Epidermal melanocyte (primary cell): ENCODE measurements around the gene IGFL1.
A peak's percentile ranks its signal among the peaks of the same experiment; 100 is the strongest.
"Not testable (repeated sequence)": the region's sequence is repeated elsewhere in the genome, so short reads cannot be mapped to it uniquely, and the experiment has no call there.

Source experiments
- DNase-seq: peaks from one replicate; pipeline ENCODE4 v3.0.0; 2011; ENCODE audit warnings: low spot score; ENCODE audit not compliant: insufficient read length

IGFL1 gene

DNA sequence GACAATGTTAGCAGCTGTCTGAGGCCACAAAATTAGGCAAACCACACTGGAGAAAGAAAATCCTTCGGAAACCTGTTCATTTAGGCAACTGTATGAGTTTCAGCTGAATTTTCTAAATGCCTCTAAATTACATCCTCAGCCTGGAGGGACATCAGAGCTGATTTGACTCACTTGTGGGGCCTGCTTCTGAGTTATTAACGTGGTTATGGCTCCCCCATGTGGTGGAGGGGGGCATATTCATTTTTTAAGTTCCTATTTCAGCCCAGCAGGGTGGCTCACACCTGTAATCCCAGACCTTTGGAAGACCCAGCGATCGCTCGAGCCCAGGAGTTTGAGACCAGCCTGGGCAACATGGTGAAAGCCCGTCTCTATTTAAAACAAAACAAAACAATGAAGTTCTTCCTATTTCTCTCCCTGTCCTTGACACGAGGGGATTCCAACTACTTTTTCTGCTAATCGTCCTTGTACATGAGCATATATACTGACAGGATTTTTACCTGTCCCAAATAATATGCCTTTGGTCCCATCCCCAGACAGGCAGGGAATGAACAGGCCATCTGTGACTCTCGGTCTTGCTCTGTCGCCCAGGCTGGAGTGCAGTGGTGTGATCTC, 35.8 kb downstream of the IGFL1 start:
- DNase-seq = peak; percentile 54

DNA sequence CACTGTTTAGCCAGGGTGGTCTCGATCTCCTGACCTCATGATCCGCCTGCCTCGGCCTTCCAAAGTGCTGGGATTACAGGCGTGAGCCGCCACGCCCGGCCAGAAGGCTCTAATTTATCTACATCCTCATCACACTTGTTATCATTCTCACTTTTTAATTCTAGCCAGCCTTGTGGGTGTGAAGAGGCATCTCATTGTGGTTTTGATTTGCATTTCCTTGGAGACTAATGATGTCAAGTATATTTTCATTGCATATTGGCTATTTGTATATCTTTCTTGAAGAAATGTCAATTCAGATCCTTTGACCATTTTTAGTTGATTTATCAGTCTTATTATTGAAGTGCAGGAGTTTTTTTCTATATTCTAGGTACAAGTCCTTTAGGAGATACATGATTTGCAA, 39.6 kb downstream of the IGFL1 start:
- DNase-seq = no peak

DNA sequence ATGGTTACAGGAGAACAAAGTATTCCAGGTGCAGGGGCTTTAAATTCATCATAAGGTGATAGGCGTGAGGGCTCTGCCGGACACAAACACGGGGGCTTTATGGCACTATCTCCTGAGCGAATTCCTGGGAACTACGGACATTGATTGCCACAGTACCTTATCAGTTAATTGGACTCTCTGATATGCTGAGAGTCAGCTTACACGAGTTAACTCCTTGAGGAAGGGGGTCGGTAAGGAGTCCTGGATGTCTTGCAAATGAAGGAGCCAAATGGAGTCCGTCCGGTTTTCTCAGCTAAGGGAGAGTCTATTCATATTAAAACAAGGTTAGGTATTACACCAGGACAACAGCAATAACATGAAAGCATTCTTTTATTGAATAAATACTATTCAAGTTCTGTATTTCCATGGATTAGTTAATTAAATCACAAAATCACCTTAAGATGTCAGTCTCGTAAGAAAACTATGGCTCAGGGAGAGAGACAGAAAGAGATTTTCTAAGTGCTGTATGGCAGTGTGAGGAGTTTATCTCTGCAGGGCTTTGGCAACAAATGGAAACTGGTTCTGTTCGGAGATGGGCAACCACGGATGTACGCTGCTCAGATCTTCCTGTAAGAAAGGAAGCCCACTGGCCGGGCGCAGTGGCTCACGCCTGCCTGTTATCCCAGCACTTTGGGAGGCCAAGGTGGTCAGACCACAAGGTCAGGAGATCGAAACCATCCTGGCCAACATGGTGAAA, 41.1 kb downstream of the IGFL1 start:
- DNase-seq = no peak

DNA sequence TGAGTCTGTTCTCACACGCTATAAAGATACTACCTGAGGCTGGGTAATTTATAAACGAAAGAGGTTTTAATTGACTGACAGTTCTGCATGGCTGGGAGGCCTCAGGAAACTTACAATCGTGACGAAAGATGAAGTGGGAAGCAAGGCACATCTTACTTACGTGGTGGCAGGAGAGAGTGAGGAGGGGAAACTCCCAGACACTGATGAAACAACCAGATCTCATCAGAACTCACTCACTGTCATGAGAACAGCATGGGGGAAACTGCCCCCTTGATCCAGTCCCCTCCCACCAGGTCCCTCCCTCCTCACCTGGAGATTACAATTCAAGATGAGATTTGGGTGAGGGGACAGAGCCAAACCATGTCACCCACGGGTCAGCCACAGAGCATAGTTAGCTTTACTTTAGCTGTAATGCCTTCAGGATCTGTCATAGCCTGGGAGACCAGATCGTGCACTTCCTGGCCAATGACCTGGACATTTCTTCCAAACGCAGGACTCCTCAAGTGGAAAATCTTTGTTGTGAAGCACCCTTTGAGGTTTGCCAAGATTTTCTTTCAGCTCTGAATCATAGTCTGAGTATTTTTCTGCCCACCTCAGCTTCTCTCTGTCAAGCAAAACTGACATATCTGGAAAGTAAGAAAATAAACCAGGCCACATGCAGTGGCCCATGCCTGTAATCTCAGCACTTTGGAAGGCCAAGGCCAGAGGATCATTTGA, 42.1 kb downstream of the IGFL1 start:
- no peak for DNase-seq

DNA sequence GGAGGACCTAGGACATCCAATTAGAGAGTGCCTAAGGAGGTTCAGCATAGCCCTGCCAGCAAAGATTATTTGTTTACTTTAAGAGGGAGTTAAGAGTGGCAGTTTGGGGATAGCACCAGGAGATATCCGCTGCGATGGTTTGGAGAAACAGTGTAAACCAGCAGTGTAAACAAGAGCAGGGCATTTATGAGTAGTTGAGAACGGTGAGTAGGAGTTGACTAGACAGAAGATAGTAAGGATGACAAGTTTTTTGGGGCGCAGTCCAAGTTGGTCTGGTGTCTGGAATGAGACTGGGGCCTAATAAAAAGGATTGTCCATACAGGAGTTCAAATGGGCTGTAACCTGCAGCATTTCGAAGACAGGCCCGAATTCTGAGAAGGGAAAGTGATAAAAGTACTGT, 44.4 kb downstream of the IGFL1 start:
- not testable (repeated sequence) for DNase-seq

DNA sequence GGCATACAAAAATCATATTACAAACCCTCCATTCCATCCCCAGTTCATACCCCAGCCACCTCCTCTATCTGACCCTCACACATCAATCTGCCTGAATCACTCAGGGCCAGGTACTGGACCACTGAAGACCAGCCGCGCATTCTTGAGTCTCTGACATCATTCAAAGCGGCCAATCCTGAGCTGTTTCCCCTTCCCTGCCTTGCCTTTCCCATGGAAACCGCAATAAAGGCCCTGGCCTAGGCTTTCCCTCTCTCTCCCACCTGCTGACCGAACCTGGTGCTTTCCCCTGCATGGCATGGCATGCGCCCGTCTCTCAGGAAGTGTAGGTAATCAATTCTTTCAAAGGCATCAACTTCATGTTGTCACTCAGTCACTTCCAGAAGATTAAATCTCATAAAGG, 49.6 kb downstream of the IGFL1 start:
- no peak for DNase-seq
